Ascending aorta (tissue), 2 donors: ENCODE data around the gene MAML2. TPM values are rescaled to one million over a fixed set of nuclear protein-coding genes. Genes with fewer than 3 reads are reported as not detected.

ENCODE experiments used
- DNase-seq, 2 donors: peaks; one replicate each; pipeline ENCODE4 v3.0.0-alpha.2; 2019; ENCODE audit warnings: low spot score in 2 of 2
- H3K27ac ChIP-seq, 2 donors: fragments of 200-600 bp; sonication (generic); one replicate each; pipeline ENCODE4 v1.5.1; 2016 to 2017; ENCODE audit warnings: mild to moderate bottlenecking in 1 of 2
- H3K27me3 ChIP-seq: fragments of 200-600 bp; sonication (generic); one replicate; pipeline ENCODE4 v1.5.1; 2017
- H3K36me3 ChIP-seq, 2 donors: fragments of 200-600 bp; sonication (generic); one replicate each; pipeline ENCODE4 v1.5.1; 2016
- H3K4me1 ChIP-seq, 2 donors: fragments of 200-600 bp; sonication (generic); one replicate each; pipeline ENCODE4 v1.5.1; 2016 to 2017; ENCODE audit warnings: mild to moderate bottlenecking in 1 of 2
- H3K4me3 ChIP-seq, 2 donors: fragments of 200-600 bp; sonication (generic); one replicate each; pipeline ENCODE4 v1.5.1; 2016 to 2017; ENCODE audit warnings: mild to moderate bottlenecking in 1 of 2
- H3K9me3 ChIP-seq, 2 donors: fragments of 200-600 bp; sonication (generic); one replicate each; pipeline ENCODE4 v1.5.1; 2016
- intact Hi-C: fragments of 100-400 bp; cut with DNase I; formaldehyde crosslinking; loops from one replicate; pipeline ENCODE4 v1.15.1; 2023
- total RNA-seq: library from RNA; depleted of rRNA; stranded (reverse); fragments of >200 nt; gene quantifications from one replicate; pipeline ENCODE4 v1.1.0, GENCODE V29; 2016
- TF ChIP-seq, protein P1 (sequence below), 3 experiments: fragments of 200-600 bp in 2 of 3; fragments of 450-650 bp in 1 of 3; sonication (generic) in 2 of 3; IDR thresholded peaks; one replicate each; pipeline ENCODE4 v1.5.1; 2016 to 2019; ENCODE audit warnings: antibody characterized with exemption in 3 of 3, mild to moderate bottlenecking in 1 of 3, moderate library complexity in 1 of 3

Gene MAML2
- total RNA-seq, 1 donor from 2014 or later, result 13.2 TPM

DNA sequence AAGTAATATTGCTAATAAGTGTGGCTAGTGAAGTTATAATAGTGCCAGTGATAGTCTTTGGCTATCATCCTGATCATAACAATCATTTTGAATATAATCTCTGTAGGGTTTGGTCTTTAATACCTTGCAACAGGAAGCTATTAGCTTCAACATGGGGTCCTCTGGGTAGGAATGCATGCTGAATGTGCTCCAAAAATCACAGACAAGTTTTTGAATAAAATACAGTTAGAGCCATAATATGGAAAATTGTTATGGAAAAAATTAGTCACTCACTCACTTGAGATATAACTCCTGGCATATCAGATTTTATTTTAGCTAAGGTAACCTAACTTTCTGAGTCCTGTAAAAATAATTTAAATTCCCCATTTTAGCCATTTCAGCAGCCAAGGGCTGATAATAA lies 323.7 kb downstream of the MAML2 start:
- Histone ChIP-seq H3K36me3 (no peaks in the 10 kb centered on the region), H3K27me3 (no peaks in the 10 kb centered on the region), H3K27ac (no peak overlapping the region), H3K4me1 (peaks cover 0 to 4% of the 10 kb centered on the region in 2 donors), H3K9me3 (no peaks in the 10 kb centered on the region), H3K4me3 (no peak overlapping the region)
- TF ChIP-seq, protein P1, sequence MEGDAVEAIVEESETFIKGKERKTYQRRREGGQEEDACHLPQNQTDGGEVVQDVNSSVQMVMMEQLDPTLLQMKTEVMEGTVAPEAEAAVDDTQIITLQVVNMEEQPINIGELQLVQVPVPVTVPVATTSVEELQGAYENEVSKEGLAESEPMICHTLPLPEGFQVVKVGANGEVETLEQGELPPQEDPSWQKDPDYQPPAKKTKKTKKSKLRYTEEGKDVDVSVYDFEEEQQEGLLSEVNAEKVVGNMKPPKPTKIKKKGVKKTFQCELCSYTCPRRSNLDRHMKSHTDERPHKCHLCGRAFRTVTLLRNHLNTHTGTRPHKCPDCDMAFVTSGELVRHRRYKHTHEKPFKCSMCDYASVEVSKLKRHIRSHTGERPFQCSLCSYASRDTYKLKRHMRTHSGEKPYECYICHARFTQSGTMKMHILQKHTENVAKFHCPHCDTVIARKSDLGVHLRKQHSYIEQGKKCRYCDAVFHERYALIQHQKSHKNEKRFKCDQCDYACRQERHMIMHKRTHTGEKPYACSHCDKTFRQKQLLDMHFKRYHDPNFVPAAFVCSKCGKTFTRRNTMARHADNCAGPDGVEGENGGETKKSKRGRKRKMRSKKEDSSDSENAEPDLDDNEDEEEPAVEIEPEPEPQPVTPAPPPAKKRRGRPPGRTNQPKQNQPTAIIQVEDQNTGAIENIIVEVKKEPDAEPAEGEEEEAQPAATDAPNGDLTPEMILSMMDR (IDR thresholded peaks at IDR 0.05), result no peak
- DNase-seq, result no peak
- intact Hi-C loops, result no loop called here

DNA sequence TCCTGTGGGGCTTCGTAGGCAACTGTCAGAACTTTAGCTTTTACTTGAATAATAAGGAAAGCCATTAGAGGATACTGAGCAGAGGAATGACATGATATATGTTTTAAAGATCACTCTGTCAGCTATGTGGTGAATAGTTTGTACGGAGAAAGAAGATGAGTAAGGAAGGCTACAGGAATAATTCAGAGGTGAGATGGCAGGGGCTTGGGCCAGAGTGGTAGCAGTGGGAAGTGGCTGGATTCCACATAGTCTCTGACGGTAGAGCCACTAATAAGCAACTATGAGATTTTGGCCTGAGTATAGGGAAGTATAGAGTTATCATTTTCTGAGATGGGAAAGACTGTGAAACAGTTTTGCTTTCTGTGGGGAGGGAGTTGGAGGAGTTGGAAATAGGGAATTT lies 325.1 kb downstream of the MAML2 start:
- H3K27ac ChIP-seq, result no peak overlapping the region
- H3K36me3 ChIP-seq, result no peaks in the 10 kb centered on the region
- TF ChIP-seq, protein P1 (IDR thresholded peaks at IDR 0.05), result no peak
- no peaks in the 10 kb centered on the region for H3K9me3 ChIP-seq
- intact Hi-C loops, result no loop called here
- no peak overlapping the region for H3K4me3 ChIP-seq
- no peaks in the 10 kb centered on the region for H3K27me3 ChIP-seq
- DNase-seq, result no peak
- H3K4me1 ChIP-seq, result peaks cover 0 to 4% of the 10 kb centered on the region in 2 donors

GRCh38 chr11:96016978-96017502 lies 326.0 kb downstream of the MAML2 start:
- Histone ChIP-seq H3K4me1 (peaks cover 0 to 7% of the 10 kb centered on the region in 2 donors), H3K4me3 (no peak overlapping the region), H3K27me3 (no peaks in the 10 kb centered on the region), H3K9me3 (no peaks in the 10 kb centered on the region), H3K36me3 (no peaks in the 10 kb centered on the region), H3K27ac (no peak overlapping the region)
- intact Hi-C loops, result no loop called here
- TF ChIP-seq, protein P1 (IDR thresholded peaks at IDR 0.05), result no peak
- DNase-seq, result no peak

GRCh38 chr11:96015906-96016565 lies 327.0 kb downstream of the MAML2 start:
- TF ChIP-seq, protein P1 (IDR thresholded peaks at IDR 0.05), result no peak
- intact Hi-C loops, result no loop called here

GRCh38 chr11:96014217-96014616 lies 328.8 kb downstream of the MAML2 start:
- no peaks in the 10 kb centered on the region for H3K36me3 ChIP-seq
- intact Hi-C loops, result loop anchor here (5.0 kb wide), 2 partner anchors 92 to 98 kb away; partner anchors contain the start of gene MTMR2
- no peaks in the 10 kb centered on the region for H3K27me3 ChIP-seq
- no peak overlapping the region for H3K27ac ChIP-seq
- TF ChIP-seq, protein P1 (IDR thresholded peaks at IDR 0.05), result no peak
- H3K9me3 ChIP-seq, result no peaks in the 10 kb centered on the region
- no peak overlapping the region for H3K4me3 ChIP-seq
- no peak for DNase-seq
- H3K4me1 ChIP-seq, result peaks cover 0 to 4% of the 10 kb centered on the region in 2 donors

More at GRCh38 chr11:96015906-96016565, 327.0 kb downstream of the MAML2 start:
- no peak overlapping the region for H3K4me3 ChIP-seq
- no peaks in the 10 kb centered on the region for H3K36me3 ChIP-seq
- no peak for DNase-seq
- H3K27ac ChIP-seq, result no peak overlapping the region
- H3K9me3 ChIP-seq, result no peaks in the 10 kb centered on the region
- no peaks in the 10 kb centered on the region for H3K27me3 ChIP-seq
- H3K4me1 ChIP-seq, result peaks cover 0 to 7% of the 10 kb centered on the region in 2 donors
